GM12875 (cell line): ENCODE measurements around the gene HNRNPU.

Experiments
- H3K4me3 ChIP-seq: one replicate; pipeline ENCODE4 v1.5.1; 2011; ENCODE audit warnings: low read depth, low read length, control low read depth
- CTCF ChIP-seq: IDR thresholded peaks from 2 replicates; pipeline ENCODE4 v1.5.1; 2011; ENCODE audit warnings: low read depth, mild to moderate bottlenecking, control low read depth, inconsistent platforms, low read length, moderate library complexity, borderline replicate concordance; ENCODE audit not compliant: insufficient read depth

Gene HNRNPU

GRCh38 chr1:244839656-244840055 is 24.7 kb downstream of the HNRNPU start:
- no peak overlapping the region for H3K4me3 ChIP-seq

GRCh38 chr1:244837597-244838258 is 26.6 kb downstream of the HNRNPU start:
- no peak overlapping the region for H3K4me3 ChIP-seq
- TF ChIP-seq CTCF = no peak

More at GRCh38 chr1:244839656-244840055, 24.7 kb downstream of the HNRNPU start:
- no peak for TF ChIP-seq CTCF

- TF ChIP-seq CTCF = no peak
- peak overlapping the region; percentile 90 for H3K4me3 ChIP-seq
Measured at GRCh38 chr1:244836584-244836983, 27.8 kb downstream of the HNRNPU start.

GRCh38 chr1:244836135-244836521 is 28.2 kb downstream of the HNRNPU start:
- peak overlapping the region; percentile 90 for H3K4me3 ChIP-seq
- TF ChIP-seq CTCF = no peak

- TF ChIP-seq CTCF = no peak
- peak within 1 kb of the TSS; percentile 90 for H3K4me3 ChIP-seq
Measured at GRCh38 chr1:244835276-244836134, 28.8 kb downstream of the HNRNPU start, which contains the start of gene COX20. COX20 (plus strand) TSS chr1:244835658; CDS start chr1:244835715, 57 bp downstream.

- H3K4me3 ChIP-seq = peak overlapping the region; percentile 90
- TF ChIP-seq CTCF = no peak
Measured at GRCh38 chr1:244834543-244835275, 29.6 kb downstream of the HNRNPU start.
